C4-2B (cell line): ENCODE measurements around the gene BRMS1.
A peak's percentile ranks its signal among the peaks of the same experiment; 100 is the strongest.
"Not testable (repeated sequence)": the region's sequence is repeated elsewhere in the genome, so short reads cannot be mapped to it uniquely, and the experiment has no call there.

Source experiments
- H3K27ac ChIP-seq: fragments of 450-650 bp; 2 replicates; pipeline ENCODE4 v1.5.1; 2017
- CTCF ChIP-seq: fragments of 450-650 bp; conservative IDR thresholded peaks from 2 replicates; pipeline ENCODE4 v1.5.1; 2017; ENCODE audit warnings: mild to moderate bottlenecking
- ZFX ChIP-seq: fragments of 450-650 bp; IDR thresholded peaks from 2 replicates; pipeline ENCODE4 v1.6.1; 2017

Gene BRMS1

GRCh38 chr11:66344550-66345315 lies at the start of gene BRMS1:
Gene BRMS1 (minus strand): TSS chr11:66345104. CDS start chr11:66342234, 2,870 bp downstream.
- peak within 1 kb of the TSS; percentile 77 for H3K27ac ChIP-seq
- TF ChIP-seq ZFX (peak; percentile 93), CTCF (no peak)

- H3K27ac ChIP-seq: no peak overlapping the region
- TF ChIP-seq ZFX: no peak
Measured at GRCh38 chr11:66393954-66394353, 49.0 kb upstream of the BRMS1 start.

GRCh38 chr11:66391322-66391721 lies 46.4 kb upstream of the BRMS1 start:
- H3K27ac ChIP-seq: no peak overlapping the region

GRCh38 chr11:66388780-66389386 lies 44.0 kb upstream of the BRMS1 start:
- H3K27ac ChIP-seq: no peak overlapping the region
- TF ChIP-seq CTCF: peak; percentile 86
- TF ChIP-seq ZFX: no peak

More at GRCh38 chr11:66391322-66391721, 46.4 kb upstream of the BRMS1 start:
- no peak for TF ChIP-seq ZFX
- TF ChIP-seq CTCF: no peak

GRCh38 chr11:66386171-66387069 lies 41.5 kb upstream of the BRMS1 start:
- H3K27ac ChIP-seq: no peak overlapping the region

GRCh38 chr11:66384316-66384715 lies 39.4 kb upstream of the BRMS1 start:
- not testable (repeated sequence) for H3K27ac ChIP-seq

More at GRCh38 chr11:66386171-66387069, 41.5 kb upstream of the BRMS1 start:
- TF ChIP-seq CTCF (peak; percentile 97), ZFX (no peak)

GRCh38 chr11:66380264-66380663 lies 35.4 kb upstream of the BRMS1 start:
- not testable (repeated sequence) for H3K27ac ChIP-seq

GRCh38 chr11:66373690-66374287 lies 28.9 kb upstream of the BRMS1 start:
- peak overlapping the region; percentile 28; the same call in 1 of the 2 replicates for H3K27ac ChIP-seq

- H3K27ac ChIP-seq: peak overlapping the region; percentile 28; the same call in 1 of the 2 replicates
Measured at GRCh38 chr11:66373265-66373664, 28.4 kb upstream of the BRMS1 start.

More at GRCh38 chr11:66373265-66373664, 28.4 kb upstream of the BRMS1 start:
- no peak for TF ChIP-seq CTCF
- no peak for TF ChIP-seq ZFX
